IPS-18a (cell line): Measurements from ENCODE around the gene ANKRD29.
"Not testable (repeated sequence)": the region's sequence is repeated elsewhere in the genome, so short reads cannot be mapped to it uniquely, and the experiment has no call there.

ENCODE experiments used
- H3K27ac ChIP-seq: one replicate; pipeline ENCODE4 v1.5.1; 2013; ENCODE audit warnings: low read length
- H3K27me3 ChIP-seq: one replicate; pipeline ENCODE4 v1.6.1; 2013; ENCODE audit warnings: mild to moderate bottlenecking, low read length; ENCODE audit not compliant: control insufficient read depth, insufficient read depth
- H3K36me3 ChIP-seq: one replicate; pipeline ENCODE4 v1.6.1; 2013; ENCODE audit warnings: low read depth, low read length; ENCODE audit not compliant: control insufficient read depth
- H3K4me1 ChIP-seq: one replicate; pipeline ENCODE4 v1.6.1; 2013; ENCODE audit warnings: low read depth, low read length; ENCODE audit not compliant: control insufficient read depth
- H3K4me3 ChIP-seq: one replicate; pipeline ENCODE4 v1.5.1; 2013; ENCODE audit warnings: low read length
- H3K9ac ChIP-seq: one replicate; pipeline ENCODE4 v1.6.1; 2013; ENCODE audit warnings: mild to moderate bottlenecking, low read length, moderate library complexity
- H3K9me3 ChIP-seq: one replicate; pipeline ENCODE4 v1.6.1; 2013; ENCODE audit warnings: low read depth, low read length; ENCODE audit not compliant: control insufficient read depth

Gene ANKRD29

GRCh38 chr18:23626451-23627279 is 36.0 kb downstream of the ANKRD29 start:
- Histone ChIP-seq H3K27ac (no peak overlapping the region), H3K4me1 (no peaks in the 10 kb centered on the region), H3K9me3 (no peaks in the 10 kb centered on the region), H3K9ac (no peak overlapping the region), H3K4me3 (no peak overlapping the region), H3K27me3 (peaks cover 5% of the 10 kb centered on the region), H3K36me3 (no peaks in the 10 kb centered on the region)

DNA sequence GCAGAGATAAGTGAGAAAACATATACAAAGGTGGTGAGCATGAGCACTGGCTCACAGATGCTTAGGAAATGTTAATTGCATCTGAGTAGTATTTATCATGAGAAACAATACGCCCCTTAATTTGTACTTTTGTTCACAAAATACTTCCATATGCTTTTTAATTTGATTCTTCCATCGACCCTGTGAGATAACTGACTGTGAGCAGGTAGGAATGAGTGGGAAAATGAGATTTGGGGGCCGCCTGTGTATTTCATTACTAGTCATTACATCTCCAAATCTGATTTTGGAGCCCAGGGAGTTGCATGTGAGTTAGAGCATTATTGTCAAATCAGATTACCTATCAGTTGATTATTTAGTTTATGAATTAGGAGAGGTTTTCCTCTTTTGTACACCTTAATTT is 39.7 kb downstream of the ANKRD29 start:
- Histone ChIP-seq H3K9me3 (no peaks in the 10 kb centered on the region), H3K27ac (no peak overlapping the region), H3K27me3 (peaks cover 41% of the 10 kb centered on the region), H3K36me3 (no peaks in the 10 kb centered on the region), H3K9ac (no peak overlapping the region), H3K4me1 (peaks cover 3% of the 10 kb centered on the region), H3K4me3 (no peak overlapping the region)

DNA sequence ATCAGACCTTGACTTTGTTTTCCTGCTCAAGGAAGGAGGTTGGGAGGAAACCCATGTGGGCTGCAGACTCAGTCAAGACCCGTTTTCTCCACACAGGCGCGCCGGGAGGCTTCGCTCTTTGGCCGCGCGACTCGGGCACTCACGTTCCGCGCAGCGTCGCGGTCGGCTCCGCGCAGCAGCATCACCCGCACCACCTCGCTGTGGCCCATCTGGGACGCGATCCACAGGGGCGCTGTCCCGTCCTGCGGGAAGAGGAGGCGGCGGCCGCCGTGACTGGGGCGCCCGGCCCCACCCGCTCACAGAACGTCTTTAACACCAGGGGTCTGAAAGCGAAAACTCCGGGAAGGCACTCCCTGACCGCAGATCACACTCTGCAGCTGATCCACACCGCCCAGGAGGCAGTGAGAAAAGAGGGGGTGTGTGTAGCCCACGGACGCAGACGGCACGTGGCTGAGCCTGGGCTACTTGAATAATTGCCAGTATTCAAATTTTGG is 43.3 kb downstream of the ANKRD29 start:
- H3K9ac ChIP-seq = peak overlapping the region; percentile 48
- no peak overlapping the region for H3K27ac ChIP-seq
- H3K27me3 ChIP-seq = peaks cover 51% of the 10 kb centered on the region
- no peaks in the 10 kb centered on the region for H3K36me3 ChIP-seq
- H3K4me1 ChIP-seq = peaks cover 7% of the 10 kb centered on the region
- no peaks in the 10 kb centered on the region for H3K9me3 ChIP-seq
- H3K4me3 ChIP-seq = peak overlapping the region; percentile 66

DNA sequence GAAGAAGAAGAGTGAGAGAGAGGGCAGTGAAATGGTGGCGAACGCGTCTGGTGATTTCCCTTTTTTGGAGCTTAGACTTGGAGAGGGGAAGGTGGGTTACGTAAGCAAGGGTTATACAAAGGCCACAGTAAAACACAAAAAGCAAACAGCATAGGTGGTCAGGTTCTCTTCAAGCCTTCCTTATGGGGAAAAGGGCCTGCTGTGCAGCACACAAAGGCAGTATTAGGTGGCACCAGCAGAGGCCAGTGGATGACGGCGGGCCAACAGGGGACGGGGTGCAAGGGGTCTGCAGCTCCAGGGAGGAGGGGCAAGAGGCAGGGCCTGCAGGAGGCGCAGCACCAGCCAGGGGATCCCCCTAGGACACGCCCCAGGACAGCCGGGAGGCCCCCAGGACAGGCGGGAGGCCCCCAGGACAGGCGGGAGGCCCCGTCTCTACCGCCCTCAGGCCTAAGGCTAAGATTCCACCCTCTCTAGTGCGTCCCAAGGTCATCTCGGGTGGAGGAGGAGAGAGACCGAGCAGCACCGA is 43.8 kb downstream of the ANKRD29 start:
- H3K27ac ChIP-seq = no peak overlapping the region
- H3K4me1 ChIP-seq = peaks cover 7% of the 10 kb centered on the region
- peaks cover 51% of the 10 kb centered on the region for H3K27me3 ChIP-seq
- no peaks in the 10 kb centered on the region for H3K36me3 ChIP-seq
- peak overlapping the region; percentile 66 for H3K4me3 ChIP-seq
- H3K9me3 ChIP-seq = no peaks in the 10 kb centered on the region
- H3K9ac ChIP-seq = peak overlapping the region; percentile 48

- Histone ChIP-seq H3K4me3 (no peak overlapping the region), H3K9ac (no peak overlapping the region), H3K36me3 (no peaks in the 10 kb centered on the region), H3K27me3 (peaks cover 51% of the 10 kb centered on the region), H3K4me1 (peaks cover 7% of the 10 kb centered on the region), H3K27ac (no peak overlapping the region), H3K9me3 (no peaks in the 10 kb centered on the region)
These were observed 45.2 kb downstream of the ANKRD29 start for GRCh38 chr18:23617412-23618014.

- no peaks in the 10 kb centered on the region for H3K9me3 ChIP-seq
- no peaks in the 10 kb centered on the region for H3K36me3 ChIP-seq
- peaks cover 42% of the 10 kb centered on the region for H3K27me3 ChIP-seq
- H3K4me1 ChIP-seq = peaks cover 7% of the 10 kb centered on the region
- H3K27ac ChIP-seq = no peak overlapping the region
- H3K4me3 ChIP-seq = no peak overlapping the region
- H3K9ac ChIP-seq = no peak overlapping the region
These were observed 46.5 kb downstream of the ANKRD29 start for GRCh38 chr18:23616258-23616657.

DNA sequence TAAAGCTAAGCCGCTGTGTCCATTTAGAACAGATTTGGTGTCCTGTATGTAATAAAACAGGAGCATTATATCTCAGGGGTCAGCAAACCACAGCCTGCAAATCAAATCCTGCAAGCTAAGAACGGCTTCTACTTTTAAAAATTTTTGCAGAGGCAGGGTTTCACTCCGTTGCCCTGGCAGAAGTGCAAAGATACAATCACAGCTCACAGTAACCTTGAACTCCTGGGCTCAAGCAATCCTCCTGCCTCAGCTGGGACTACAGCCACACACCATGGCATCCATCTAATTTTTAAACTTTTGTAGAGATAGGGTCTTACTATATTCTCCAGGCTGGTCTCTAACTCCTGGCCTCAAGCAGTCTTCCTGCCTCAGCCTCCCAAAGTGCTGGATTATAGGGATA is 47.8 kb downstream of the ANKRD29 start:
- H3K4me3 ChIP-seq = no peak overlapping the region
- no peak overlapping the region for H3K9ac ChIP-seq
- peaks cover 7% of the 10 kb centered on the region for H3K4me1 ChIP-seq
- no peaks in the 10 kb centered on the region for H3K36me3 ChIP-seq
- H3K9me3 ChIP-seq = no peaks in the 10 kb centered on the region
- H3K27ac ChIP-seq = no peak overlapping the region
- H3K27me3 ChIP-seq = peaks cover 28% of the 10 kb centered on the region

GRCh38 chr18:23614413-23614812 is 48.3 kb downstream of the ANKRD29 start:
- no peak overlapping the region for H3K27ac ChIP-seq

DNA sequence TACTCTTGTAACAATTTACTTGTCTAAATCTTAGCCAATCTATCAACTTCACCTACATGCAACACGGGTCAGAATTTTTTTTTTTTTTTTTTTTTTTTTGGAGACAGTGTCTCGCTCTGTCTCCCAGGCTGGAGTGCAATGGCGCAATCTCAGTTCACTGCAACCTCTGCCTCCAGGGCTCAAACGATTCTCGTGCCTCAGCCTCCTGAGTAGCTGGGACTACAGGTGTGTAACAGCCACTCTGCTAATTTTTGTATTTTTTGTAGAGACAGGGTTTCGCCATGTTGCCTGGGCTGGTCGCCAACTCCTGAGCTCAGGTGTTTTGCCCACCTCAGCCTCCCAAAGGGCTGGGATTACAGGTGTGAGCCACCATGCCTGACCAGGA is 49.6 kb downstream of the ANKRD29 start:
- not testable (repeated sequence) for H3K36me3 ChIP-seq, H3K9ac ChIP-seq, H3K9me3 ChIP-seq, H3K4me3 ChIP-seq, H3K27ac ChIP-seq, H3K4me1 ChIP-seq
- H3K27me3 ChIP-seq = peaks cover 10% of the 10 kb centered on the region

More at GRCh38 chr18:23614413-23614812, 48.3 kb downstream of the ANKRD29 start:
- peaks cover 7% of the 10 kb centered on the region for H3K4me1 ChIP-seq
- H3K4me3 ChIP-seq = no peak overlapping the region
- H3K9ac ChIP-seq = no peak overlapping the region
- peaks cover 23% of the 10 kb centered on the region for H3K27me3 ChIP-seq
- H3K36me3 ChIP-seq = no peaks in the 10 kb centered on the region
- no peaks in the 10 kb centered on the region for H3K9me3 ChIP-seq

DNA sequence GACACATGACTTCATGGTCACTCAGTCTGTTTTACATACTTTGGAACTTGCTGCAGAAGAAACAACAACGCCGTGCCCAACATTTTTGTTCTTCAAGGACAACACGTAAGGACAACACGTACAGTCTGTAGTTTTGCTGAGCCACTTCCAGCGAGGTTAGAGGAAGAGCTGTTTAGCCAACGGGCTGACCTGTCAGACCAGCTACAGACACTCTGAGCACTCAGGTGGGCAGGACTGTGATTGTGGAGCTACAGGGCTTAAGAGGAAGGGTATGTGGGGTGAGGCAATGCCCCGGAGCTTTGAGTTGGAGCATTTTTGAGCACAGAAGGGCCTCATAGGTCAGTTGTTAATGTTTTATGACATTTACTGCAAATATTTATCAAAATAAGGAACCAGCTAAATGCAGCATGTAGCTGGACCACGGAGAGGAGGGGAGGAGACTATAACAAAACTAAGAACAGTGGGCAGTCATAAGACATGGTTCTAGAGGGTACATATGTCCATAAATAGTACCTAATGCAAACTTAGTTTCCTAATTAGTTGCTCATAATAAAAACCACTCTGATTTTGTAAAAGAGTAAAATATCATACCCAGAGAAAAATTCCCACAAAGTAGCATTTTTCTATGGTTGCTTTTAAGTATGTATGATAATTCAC is 50.1 kb downstream of the ANKRD29 start:
- Histone ChIP-seq H3K36me3 (no peaks in the 10 kb centered on the region), H3K9ac (no peak overlapping the region), H3K4me1 (no peaks in the 10 kb centered on the region), H3K27ac (no peak overlapping the region), H3K9me3 (no peaks in the 10 kb centered on the region), H3K27me3 (peaks cover 5% of the 10 kb centered on the region), H3K4me3 (no peak overlapping the region)

- Histone ChIP-seq H3K36me3 (no peaks in the 10 kb centered on the region), H3K9ac (no peak overlapping the region), H3K4me1 (no peaks in the 10 kb centered on the region), H3K27ac (no peak overlapping the region), H3K27me3 (no peaks in the 10 kb centered on the region), H3K4me3 (no peak overlapping the region), H3K9me3 (no peaks in the 10 kb centered on the region)
These were observed 53.2 kb downstream of the ANKRD29 start for GRCh38 chr18:23609390-23610023.
